Putamen (tissue), 1 donor: ENCODE data around the gene KCNE3.
"Not testable (repeated sequence)": the region's sequence is repeated elsewhere in the genome, so short reads cannot be mapped to it uniquely, and the experiment has no call there.

ENCODE experiments used
- DNase-seq: peaks from one replicate; pipeline ENCODE4 v3.0.0-alpha.2; 2016; ENCODE audit warnings: low spot score

KCNE3 gene

DNA sequence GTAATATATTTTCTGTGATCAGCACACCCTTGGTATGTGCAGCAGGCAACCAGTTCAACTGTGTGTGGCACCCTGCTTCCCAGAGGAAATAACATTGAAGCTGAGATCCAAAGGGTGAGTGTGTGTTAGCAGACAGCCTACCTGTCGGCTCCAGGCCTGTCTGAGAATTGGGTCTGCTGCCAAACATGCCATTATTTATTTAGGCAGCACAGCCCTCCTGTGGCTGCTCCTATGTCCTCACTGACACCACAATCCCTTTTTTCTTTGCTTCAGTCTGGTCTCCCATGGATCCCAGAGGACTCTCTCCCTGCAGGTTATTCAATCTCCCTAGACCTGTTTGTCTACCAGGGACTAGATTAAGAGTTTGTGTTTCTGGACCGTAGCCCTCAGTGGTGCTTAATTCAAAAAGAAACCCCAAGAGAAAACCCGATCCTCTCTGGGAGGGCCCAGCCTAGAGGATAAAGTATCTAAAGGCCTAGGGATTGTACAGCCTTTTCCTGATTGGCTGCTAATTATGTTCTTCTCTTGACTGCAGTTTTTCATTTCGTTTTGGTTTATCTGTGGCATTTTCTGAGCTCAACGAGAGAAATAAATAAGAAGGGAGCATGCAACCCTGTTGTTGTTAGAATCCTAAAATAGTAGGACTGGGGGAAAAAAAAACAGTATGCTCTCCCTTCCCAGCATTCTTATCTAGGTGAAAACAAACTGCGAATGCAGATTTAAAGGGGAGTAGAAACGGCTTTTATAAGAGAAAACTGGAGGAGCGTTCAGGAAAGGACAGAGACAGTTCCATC is 24.1 kb downstream of the KCNE3 start:
- no peak for DNase-seq

DNA sequence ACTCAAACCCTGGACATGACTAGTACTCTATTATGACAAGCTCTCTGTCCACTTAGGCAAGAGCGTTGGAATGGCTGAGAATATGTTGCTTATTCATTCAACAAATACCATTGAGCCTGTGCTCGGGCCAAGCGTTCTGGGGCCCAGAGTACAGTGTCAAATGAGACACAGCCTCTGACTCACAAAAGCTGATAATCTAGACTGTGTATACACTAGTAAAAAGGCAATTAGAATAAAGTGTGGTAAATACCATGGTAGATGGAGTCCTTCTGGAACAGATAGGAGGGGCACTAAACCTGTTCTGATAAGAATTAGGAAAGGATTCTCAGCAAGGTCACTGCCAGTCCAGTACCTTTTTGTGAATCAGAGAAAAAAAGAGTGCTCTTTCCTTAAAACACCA is 24.7 kb downstream of the KCNE3 start:
- DNase-seq: no peak

DNA sequence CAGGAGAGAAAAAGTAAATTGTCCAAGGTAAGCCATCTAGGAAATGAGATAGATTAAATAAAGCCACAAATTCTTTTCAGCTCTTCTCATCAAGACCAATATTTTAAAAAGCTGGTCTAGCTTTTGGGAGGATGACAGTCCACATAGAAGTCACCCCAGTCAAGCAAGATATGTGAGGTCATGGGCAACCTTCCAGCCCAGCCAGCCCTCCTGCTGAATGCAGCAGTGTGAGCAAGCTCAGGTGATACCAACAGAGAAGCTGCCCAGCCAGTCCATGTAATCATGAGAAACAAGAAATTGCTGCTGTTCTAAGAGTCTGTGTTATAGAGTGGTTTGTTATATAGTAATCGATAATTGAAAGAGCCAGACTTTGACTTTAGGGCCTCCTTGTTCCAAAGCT is 28.7 kb downstream of the KCNE3 start:
- no peak for DNase-seq

DNA sequence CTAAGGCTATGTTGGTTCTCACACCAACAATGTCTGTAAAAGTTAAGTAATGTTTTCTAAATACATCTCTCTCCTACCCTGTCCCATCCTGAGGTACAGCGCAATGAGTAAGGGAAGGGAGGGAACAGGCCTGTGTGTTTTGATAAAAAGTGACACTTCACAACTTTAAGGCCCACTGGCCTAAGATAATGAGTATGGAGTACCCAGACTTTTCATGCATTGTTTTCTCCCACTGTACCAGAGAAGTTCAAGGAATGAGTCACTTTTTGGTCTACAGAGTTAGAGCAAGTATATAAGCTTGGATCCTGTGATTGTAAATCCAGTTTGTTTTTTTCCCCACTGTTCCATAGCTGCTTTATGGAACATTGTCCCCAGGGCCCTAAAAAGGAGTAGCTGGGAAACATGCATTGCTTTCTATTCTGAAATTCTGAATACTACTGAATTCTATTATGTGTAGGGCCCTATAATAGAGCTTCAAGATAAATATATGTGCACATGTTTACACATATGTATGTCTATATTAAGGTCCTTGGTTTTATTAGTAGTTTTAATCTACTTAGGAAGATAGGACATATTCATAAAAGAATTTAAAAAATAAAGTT is 29.8 kb downstream of the KCNE3 start:
- no peak for DNase-seq

DNA sequence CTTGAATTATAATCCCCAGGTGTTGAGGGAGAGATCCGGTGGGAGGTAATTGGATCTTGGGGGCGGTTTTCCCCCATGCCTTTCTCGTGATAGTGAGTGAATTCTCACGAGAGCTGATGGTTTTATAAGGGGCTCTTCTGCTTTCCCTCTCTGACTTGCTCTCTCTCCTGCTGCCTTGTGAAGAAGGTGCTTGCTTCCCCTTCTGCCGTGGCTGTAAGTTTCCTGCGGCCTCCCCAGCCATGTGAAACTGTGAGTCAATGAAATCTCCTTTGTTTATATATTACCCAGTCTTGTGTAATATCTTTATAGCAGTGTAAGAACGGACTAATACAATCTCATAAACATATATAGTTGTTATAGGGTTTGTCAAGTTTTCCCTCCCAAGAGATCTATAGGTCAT is 32.8 kb downstream of the KCNE3 start:
- no peak for DNase-seq

DNA sequence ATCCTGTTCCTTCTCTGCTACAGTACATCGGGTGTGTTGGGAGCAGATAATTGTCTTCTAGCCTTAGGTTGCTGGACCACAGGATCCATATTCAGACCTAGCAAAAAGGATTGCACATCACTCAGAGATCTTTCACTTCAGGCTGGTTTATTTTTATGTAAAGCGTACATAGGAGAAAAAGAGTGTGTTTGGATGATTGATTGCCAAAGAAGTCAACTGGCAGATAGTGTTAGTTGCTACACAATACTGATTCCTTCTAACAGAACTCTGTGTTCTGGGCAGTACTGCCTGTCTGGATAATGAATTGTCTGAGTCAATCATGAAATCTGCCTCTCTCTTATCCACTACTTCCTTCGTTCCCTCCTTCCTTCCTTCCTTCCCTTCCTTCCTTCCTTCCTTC is 38.1 kb downstream of the KCNE3 start:
- no peak for DNase-seq

DNA sequence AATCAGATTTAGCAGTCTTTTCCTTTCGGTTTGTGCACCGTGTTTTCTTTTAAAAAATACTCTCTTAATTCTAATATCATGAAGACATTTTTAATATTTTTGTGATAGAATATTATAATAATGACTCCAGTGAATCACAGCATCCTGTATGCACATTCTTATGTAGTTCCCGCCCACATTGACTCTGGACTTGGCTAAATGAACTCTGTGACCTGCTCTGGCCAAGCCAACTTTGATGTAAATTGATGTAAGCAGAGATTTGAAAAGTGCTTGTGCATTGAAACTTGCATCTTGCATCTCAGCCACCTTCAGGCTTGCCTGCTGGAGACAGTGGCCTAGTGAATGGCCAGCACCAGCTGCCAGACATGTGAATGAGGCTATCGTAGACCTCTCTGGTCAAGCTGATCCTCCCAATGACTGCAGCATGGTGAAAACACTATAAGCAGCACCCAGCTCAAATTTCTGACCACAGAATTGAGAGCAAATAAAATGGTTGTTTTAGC is 39.9 kb downstream of the KCNE3 start:
- no peak for DNase-seq

DNA sequence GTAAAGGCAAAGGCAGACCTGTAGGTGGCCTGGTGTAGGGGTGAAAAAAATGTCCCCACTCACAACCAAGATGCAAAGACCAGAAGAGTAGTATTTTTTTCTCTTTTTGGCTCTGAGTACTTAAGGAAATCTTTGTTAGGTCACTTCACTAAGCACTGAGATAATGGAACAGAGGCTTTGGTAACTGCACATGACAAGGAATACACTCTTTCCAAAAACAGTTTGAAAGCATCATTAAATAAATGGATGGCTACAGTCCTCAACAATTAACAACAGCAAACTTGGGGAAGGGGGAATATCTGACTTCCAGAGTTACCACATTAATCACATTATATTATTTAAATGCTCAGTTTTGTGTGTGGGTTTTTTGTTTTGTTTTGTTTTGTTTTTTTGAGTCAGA is 42.2 kb downstream of the KCNE3 start:
- DNase-seq: no peak

DNA sequence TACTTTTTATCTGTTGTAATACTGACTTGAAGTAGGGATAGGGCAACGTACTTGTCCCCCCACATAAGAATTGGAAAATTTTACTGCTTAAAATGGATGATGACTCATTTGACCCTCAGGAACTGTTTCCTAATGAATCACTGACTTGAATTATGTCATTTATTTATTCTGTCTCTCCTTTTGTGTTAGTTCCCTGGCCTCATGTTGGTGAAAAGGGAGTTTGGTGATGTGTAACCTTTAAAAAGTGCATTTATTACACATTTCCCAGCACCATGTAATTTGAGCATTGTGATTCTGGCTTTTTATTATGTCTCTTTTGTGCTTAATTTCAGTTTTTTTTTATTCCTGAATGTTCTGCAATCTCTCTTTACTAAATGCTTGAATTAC is 48.8 kb downstream of the KCNE3 start:
- no peak for DNase-seq

DNA sequence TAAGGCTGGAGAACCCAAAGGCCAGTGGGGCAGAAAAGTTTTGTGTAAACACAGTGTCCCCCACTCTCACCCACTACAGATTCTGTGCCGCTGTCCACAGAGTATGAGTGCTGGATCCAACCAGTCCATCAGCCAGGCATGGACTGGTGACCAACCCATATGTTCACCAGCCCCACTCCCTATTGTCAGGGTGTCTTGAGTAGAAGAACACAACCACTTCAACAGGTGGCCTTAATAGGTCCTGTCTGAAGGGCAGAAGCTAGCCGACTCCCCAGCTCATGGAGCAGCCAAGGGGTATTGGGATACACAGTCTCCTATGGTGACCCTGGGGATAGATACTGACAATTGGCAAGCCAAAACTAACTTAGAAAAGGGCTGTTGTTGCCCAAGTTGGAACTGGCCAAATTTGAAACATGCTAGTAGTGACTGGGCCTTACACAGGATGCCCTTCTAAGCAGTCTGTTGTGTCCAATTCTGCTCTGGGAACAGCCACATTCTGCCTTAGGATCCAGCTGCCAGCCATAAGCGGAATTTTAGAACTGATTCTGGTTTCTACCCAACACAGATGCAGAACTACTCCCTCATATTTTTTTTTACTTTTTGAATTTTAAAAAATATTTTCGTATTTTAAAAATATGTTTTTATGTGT is 49.4 kb downstream of the KCNE3 start:
- DNase-seq: no peak

DNA sequence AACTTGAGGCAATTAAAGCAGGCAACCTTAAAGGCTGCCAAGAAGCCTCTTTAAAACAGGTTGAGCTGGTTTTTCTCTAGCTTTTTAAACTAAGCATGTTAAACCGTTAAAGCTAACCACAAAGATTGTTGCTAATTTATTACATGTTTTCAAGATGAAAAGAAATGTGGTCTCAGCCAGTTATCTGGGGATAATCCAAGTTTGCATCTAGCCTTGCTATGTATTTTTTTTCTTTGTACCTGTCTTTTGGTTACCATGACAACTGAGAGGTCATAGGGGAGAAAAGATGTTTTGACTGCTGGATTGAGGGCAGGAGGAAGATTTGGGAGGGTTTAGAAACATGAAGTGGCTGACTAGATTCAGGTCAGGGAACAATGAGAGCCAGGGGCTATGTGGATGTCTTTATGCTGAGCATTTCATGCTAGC is 50.0 kb downstream of the KCNE3 start:
- no peak for DNase-seq

DNA sequence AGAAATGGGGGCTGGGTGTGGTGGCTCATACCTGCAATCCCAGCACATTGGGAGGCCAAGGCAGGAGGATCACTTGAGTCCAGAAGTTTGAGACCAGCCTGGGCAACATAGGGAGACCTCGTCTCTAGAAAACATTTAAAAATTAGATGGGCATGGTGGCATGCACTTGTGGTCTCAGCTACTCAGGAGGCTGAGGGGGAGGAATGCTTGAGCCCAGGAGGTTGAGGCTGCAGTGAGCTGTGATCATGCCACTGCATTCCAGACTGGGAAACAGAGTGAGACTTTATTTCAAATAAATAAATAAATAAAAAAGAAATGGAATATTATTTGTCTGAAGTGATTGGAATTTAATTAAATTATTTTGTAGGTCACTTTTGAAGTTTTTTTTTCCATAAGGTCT is 50.4 kb downstream of the KCNE3 start:
- DNase-seq: not testable (repeated sequence)

DNA sequence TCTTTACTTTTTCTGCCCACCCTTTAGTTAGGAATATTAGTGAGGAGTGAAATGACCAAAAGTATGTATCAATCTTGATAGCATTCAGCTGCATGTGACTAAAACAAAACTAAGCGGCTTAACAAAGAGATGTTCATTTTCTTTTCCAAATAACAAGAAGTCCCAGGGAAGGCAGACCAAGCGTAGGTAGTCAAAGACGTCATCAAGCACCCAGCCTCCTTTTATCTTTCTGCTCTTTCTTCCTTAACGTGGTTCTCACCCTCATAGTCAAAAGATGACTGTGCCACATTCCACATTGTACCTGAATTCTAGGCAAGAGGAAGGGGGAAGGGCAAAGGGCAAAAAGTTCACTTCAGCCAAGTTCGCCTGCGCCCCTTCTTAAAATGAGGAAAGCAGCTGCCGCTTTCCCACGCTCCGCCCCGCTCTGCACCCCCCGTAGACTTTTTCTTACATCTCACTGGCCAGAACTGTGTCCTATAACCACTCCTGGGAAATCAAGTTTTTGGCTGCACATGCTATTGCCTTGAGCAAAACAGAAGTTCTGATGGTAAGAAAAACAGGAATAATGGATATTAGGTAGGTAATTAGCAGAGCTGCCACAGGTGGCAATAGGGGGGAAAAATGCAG is 54.5 kb downstream of the KCNE3 start:
- DNase-seq: no peak

DNA sequence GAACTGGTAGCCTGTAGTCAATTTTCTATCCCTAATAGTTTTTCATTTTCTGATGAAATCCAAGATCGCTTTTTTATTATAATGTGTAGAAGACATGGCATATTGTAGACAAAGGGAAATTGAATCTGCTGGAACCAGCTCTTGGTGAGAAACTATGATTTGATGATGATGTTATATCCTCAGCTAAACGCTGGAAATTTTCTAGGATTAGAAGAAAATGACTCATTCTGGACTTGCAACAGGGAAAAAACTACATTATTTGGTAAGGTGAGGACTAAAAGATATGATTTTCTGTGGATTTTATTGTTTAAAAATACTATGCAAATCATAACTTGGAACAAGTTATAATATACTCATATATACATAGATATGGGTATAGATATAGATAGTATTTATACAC is 55.0 kb downstream of the KCNE3 start:
- DNase-seq: no peak

DNA sequence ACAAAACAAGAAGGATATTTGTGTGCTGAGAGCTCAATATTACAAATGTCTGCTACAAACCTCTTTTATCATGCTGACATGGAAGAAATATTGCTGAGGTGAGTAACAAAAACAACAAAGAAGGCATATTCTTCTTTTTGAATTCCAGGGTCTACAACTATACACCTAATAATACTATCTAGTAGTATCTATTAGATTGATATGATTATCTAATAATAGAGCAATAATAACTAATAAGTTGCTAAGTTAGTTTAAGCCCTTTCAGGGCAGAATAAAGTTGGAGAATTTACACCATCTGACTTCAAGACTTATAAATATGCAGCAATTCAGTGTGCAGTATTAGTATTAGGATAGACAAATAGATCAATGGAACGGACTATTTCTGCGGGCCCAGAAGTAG is 57.7 kb downstream of the KCNE3 start:
- no peak for DNase-seq
